GM19025 (cell line): ENCODE data around the gene KCTD21.

ENCODE experiments used
- ATAC-seq: cut with Tn5 transposase; IDR thresholded peaks from one replicate; pipeline ENCODE4 v1.9.1; 2021; ENCODE audit warnings: mild to moderate bottlenecking, low read depth, moderate library complexity; ENCODE audit not compliant: unreplicated experiment

Gene KCTD21

DNA sequence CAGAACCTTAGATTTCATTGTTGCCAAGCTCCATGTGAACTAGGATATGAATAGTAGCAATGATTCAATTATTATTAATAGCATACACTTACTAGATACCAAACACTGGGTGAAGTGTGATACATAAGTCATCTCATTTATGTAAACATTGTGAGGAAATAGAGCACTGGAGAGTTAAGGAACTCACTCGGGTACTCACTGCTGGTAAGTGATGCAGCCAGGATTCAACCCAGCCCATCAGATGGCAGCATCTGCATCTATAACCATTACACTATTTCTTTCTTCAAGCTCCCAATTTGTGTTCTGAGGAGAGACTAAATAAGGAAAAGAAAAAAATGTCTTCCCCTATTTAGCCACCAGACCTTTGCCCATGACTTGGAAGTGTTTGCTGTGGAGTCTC is 38.8 kb downstream of the KCTD21 start:
- no peak for ATAC-seq

- ATAC-seq, result no peak
Measured at GRCh38 chr11:78147807-78148206, 40.6 kb downstream of the KCTD21 start.

- ATAC-seq, result no peak
Measured at GRCh38 chr11:78145511-78146025, 42.9 kb downstream of the KCTD21 start.

GRCh38 chr11:78140392-78141077 is 47.9 kb downstream of the KCTD21 start:
- ATAC-seq, result no peak

- peak; percentile 88 for ATAC-seq
Measured at GRCh38 chr11:78139422-78140391, 48.7 kb downstream of the KCTD21 start, which contains the start of gene ALG8. Gene ALG8 (minus strand): TSS chr11:78139626. CDS start chr11:78139588, 38 bp downstream.

- ATAC-seq, result peak; percentile 11
Measured at GRCh38 chr11:78138694-78139421, 49.6 kb downstream of the KCTD21 start.

DNA sequence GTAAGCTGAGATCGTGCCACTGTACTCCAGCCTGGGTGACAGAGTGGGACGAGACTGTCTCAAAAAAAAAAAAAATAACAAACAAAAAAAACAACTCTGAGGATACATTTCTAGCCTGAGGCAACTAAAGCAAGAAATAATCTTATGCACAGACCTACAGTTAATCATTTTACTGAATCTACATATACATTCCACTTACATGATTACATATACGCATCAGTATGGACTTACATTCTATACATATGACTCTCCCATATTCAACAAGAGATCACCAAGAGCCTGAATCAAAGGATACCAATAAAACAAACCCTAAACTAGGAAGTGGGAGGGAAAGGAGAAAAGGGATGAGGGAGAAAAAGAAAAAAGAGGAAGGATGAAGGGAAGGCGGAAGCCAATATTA is 50.1 kb downstream of the KCTD21 start:
- ATAC-seq, result no peak

GRCh38 chr11:78132475-78132874 is 56.0 kb downstream of the KCTD21 start:
- no peak for ATAC-seq

DNA sequence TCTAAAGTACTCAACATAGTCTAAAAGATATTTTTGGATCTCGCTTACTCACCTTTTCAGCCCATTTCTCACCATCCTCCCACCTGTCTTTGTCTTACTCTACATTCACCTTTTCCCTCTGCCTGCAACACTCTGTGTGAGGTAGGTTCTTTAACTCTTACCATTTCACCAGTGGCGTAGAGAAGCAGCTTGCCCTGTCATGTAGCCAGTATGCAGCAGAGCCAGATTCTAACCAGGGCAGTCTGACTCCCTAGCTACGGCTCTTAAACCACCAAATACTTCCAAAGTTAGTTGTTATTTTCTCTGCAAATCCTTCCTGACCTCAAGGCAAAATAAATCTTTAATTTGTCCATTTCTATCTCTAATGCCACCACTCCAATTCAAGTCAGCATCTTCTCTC is 56.5 kb downstream of the KCTD21 start:
- no peak for ATAC-seq

- ATAC-seq, result no peak
Measured at GRCh38 chr11:78127403-78127802, 61.0 kb downstream of the KCTD21 start.
